Keratinocyte (primary cell): ENCODE results near the gene SLC16A2. TPM values are rescaled to one million over a fixed set of nuclear protein-coding genes. Genes with fewer than 3 reads are reported as not detected.

Experiments
- DNase-seq: peaks from one replicate; pipeline ENCODE4 v3.0.0-alpha.2; 2011; ENCODE audit warnings: low read depth, missing footprints, low spot score
- FAIRE-seq: peaks from 2 replicates; lab custom pipeline; 2011; peaks lifted over from hg19 to GRCh38; lab: Jason Lieb, UNC
- H2AFZ ChIP-seq: 2 replicates; pipeline ENCODE4 v1.6.0; 2012; ENCODE audit warnings: low read length, control low read depth, inconsistent platforms; ENCODE audit not compliant: control insufficient read depth
- H3K27ac ChIP-seq: 2 replicates; pipeline ENCODE4 v1.5.1; 2011; ENCODE audit warnings: low read length; ENCODE audit not compliant: control insufficient read depth, insufficient read depth
- H3K27me3 ChIP-seq: 3 replicates; pipeline ENCODE4 v1.6.0; 2011; ENCODE audit warnings: low read length; ENCODE audit not compliant: control insufficient read depth, insufficient read depth; ENCODE audit errors: extremely low read depth
- H3K36me3 ChIP-seq, 2 experiments: 2 replicates in 1 of 2; 3 replicates in 1 of 2; pipeline ENCODE4 v1.5.1; 2011; ENCODE audit warnings: low read length in 2 of 2, mild to moderate bottlenecking in 1 of 2; ENCODE audit not compliant: control insufficient read depth in 2 of 2, insufficient read depth in 2 of 2; ENCODE audit errors: extremely low read depth in 1 of 2
- H3K4me1 ChIP-seq: 3 replicates; pipeline ENCODE4 v1.5.1; 2011; ENCODE audit warnings: low read length; ENCODE audit not compliant: control insufficient read depth, insufficient read depth; ENCODE audit errors: extremely low read depth
- H3K4me2 ChIP-seq: 3 replicates; pipeline ENCODE4 v1.6.0; 2011; ENCODE audit warnings: low read depth, low read length; ENCODE audit not compliant: control insufficient read depth, insufficient read depth; ENCODE audit errors: extremely low read depth
- H3K4me3 ChIP-seq, 3 experiments: fragments of 200-600 bp in 1 of 3; sonication (generic) in 1 of 3; 2 replicates in 2 of 3; 3 replicates in 1 of 3; pipeline ENCODE4 v1.5.1; 2011 to 2016; ENCODE audit warnings: low read length in 3 of 3, mild to moderate bottlenecking in 3 of 3, control low read depth in 2 of 3, inconsistent platforms in 1 of 3, low read depth in 1 of 3, mixed read lengths in 1 of 3, mixed run types in 1 of 3, moderate library complexity in 1 of 3; ENCODE audit not compliant: control insufficient read depth in 2 of 3, insufficient read depth in 2 of 3; ENCODE audit errors: extremely low read depth in 1 of 3
- H3K79me2 ChIP-seq: 2 replicates; pipeline ENCODE4 v1.6.0; 2012; ENCODE audit warnings: low read length; ENCODE audit not compliant: control insufficient read depth, insufficient read depth
- H3K9ac ChIP-seq: 3 replicates; pipeline ENCODE4 v1.6.0; 2011; ENCODE audit warnings: low read length; ENCODE audit not compliant: control insufficient read depth, insufficient read depth; ENCODE audit errors: extremely low read depth
- H3K9me1 ChIP-seq: 3 replicates; pipeline ENCODE4 v1.6.0; 2011; ENCODE audit warnings: low read length; ENCODE audit not compliant: control insufficient read depth, insufficient read depth; ENCODE audit errors: extremely low read depth
- H3K9me3 ChIP-seq: 2 replicates; pipeline ENCODE4 v1.5.1; 2012; ENCODE audit warnings: low read depth, low read length; ENCODE audit not compliant: control insufficient read depth
- H4K20me1 ChIP-seq: 3 replicates; pipeline ENCODE4 v1.6.0; 2011; ENCODE audit warnings: low read length; ENCODE audit not compliant: control insufficient read depth, insufficient read depth; ENCODE audit errors: extremely low read depth
- EZH2 ChIP-seq: IDR thresholded peaks from one replicate; pipeline ENCODE4 v1.6.1; 2012; ENCODE audit warnings: inconsistent platforms, mild to moderate bottlenecking, low read length, moderate library complexity
- dilution Hi-C: fragments of 300-500 bp; cut with MboI; formaldehyde crosslinking; loops from one replicate; pipeline ENCODE4 v1.7.0; 2020; ENCODE audit warnings: low sequenced_read_pairs; ENCODE audit not compliant: extremely low pct_ligation_motif_present
- polyA plus RNA-seq, 5 experiments: library from polyadenylated mRNA; depleted of rRNA in 3 of 5; stranded (reverse) in 3 of 5; stranded (forward) in 1 of 5; unstranded in 1 of 5; fragments of >200 nt; gene quantifications; 1 replicate in 1 of 5; 2 replicates in 3 of 5; 3 replicates in 1 of 5; pipeline versions ENCODE4 v1.2.1 to v1.2.3, GENCODE V29; 2011 to 2012; ENCODE audit warnings: missing spikeins in 2 of 5, low read depth in 1 of 5, low replicate concordance in 1 of 5
- TF ChIP-seq, protein P1 (sequence below), 3 experiments: IDR thresholded peaks in 1 of 3; conservative IDR thresholded peaks in 1 of 3; optimal IDR thresholded peaks in 1 of 3; 2 replicates in 2 of 3; 3 replicates in 1 of 3; pipeline versions ENCODE3 to v1.5.1; 2011; ENCODE audit warnings: low read length in 3 of 3, mild to moderate bottlenecking in 3 of 3, moderate library complexity in 2 of 3, control low read depth in 1 of 3, inconsistent platforms in 1 of 3; ENCODE audit not compliant: insufficient read depth in 2 of 3; ENCODE audit errors: extremely low read depth in 1 of 3

SLC16A2 gene
- polyA plus RNA-seq, 1 donor (not counting 4 experiments of a cell fraction or from before 2014, with no cell fraction given): 38.4 TPM

DNA sequence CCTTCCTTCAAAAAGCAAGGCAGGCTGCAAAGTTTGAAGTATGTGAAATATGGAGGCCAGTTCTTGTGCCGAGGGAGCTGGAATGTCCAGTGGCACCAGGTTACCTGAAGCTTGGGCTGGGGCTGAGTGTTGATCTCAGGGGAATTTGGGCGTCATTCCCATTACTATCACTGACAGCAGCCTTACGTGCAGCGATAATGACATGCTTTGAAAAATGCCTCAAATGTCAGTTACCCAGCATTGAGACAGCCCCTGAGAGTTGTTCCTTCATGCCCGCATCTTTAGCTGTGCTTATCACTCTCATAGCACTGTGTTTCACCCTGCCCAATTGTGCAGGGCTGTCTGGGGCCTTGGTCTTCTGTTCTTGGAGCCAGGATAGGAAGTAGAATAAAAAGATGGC lies 27.4 kb downstream of the SLC16A2 start:
- no peaks in the 10 kb centered on the region for H3K36me3 ChIP-seq
- FAIRE-seq (no peak), DNase-seq (no peak)
- no peaks in the 10 kb centered on the region for H4K20me1 ChIP-seq
- H3K4me1 ChIP-seq: peaks cover 56% of the 10 kb centered on the region
- H3K9me1 ChIP-seq: no peaks in the 10 kb centered on the region
- no peak overlapping the region for H3K27ac ChIP-seq
- dilution Hi-C loops: no loop called here
- H3K27me3 ChIP-seq: peaks cover 3% of the 10 kb centered on the region
- no peak overlapping the region for H2AFZ ChIP-seq
- no peak overlapping the region for H3K4me3 ChIP-seq
- no peak overlapping the region for H3K4me2 ChIP-seq
- no peak for TF ChIP-seq EZH2
- TF ChIP-seq, protein P1, sequence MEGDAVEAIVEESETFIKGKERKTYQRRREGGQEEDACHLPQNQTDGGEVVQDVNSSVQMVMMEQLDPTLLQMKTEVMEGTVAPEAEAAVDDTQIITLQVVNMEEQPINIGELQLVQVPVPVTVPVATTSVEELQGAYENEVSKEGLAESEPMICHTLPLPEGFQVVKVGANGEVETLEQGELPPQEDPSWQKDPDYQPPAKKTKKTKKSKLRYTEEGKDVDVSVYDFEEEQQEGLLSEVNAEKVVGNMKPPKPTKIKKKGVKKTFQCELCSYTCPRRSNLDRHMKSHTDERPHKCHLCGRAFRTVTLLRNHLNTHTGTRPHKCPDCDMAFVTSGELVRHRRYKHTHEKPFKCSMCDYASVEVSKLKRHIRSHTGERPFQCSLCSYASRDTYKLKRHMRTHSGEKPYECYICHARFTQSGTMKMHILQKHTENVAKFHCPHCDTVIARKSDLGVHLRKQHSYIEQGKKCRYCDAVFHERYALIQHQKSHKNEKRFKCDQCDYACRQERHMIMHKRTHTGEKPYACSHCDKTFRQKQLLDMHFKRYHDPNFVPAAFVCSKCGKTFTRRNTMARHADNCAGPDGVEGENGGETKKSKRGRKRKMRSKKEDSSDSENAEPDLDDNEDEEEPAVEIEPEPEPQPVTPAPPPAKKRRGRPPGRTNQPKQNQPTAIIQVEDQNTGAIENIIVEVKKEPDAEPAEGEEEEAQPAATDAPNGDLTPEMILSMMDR (optimal IDR thresholded peaks at IDR 0.05 in 1 of 3, IDR thresholded peaks at IDR 0.05 in 1 of 3, conservative IDR thresholded peaks at IDR 0.05 in 1 of 3; ENCODE audit: extremely low read depth in 1 of 3, insufficient read depth in 2 of 3, low read length in 3 of 3): no peak
- H3K9ac ChIP-seq: no peak overlapping the region
- no peaks in the 10 kb centered on the region for H3K79me2 ChIP-seq
- no peaks in the 10 kb centered on the region for H3K9me3 ChIP-seq

DNA sequence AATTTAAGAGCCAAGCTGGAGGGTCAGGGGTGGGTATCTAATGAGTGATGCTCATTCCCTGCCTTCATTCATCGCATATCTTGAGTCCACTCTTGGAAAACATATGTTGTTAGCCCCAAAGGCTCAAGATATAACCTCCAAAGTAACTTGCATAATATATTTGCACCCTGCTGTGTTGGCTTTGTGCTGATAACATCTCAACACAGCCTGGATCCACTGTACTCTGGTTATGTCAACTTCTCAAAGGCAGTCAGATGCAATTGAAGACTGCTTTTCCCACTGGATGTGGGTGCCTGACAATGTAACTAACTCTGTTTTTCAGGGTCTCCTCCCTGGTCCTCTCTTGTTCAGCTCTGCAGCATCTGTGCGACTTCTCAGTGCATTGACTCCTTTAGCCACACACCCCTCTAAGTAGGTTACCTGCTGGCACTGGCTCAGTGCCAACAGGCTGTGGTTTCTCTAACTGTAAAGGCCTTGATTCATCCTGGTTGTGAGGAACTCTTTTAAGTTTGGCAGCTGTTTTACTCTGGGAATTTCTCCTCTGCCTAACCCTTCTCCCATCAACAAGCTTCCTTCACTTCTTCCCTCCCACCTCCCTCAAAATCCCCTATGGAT lies 28.1 kb downstream of the SLC16A2 start:
- peak overlapping the region; percentile 20 for H3K4me2 ChIP-seq
- no peaks in the 10 kb centered on the region for H4K20me1 ChIP-seq
- H3K79me2 ChIP-seq: no peaks in the 10 kb centered on the region
- H3K27ac ChIP-seq: peak overlapping the region; percentile 79
- H3K9ac ChIP-seq: no peak overlapping the region
- peaks cover 3% of the 10 kb centered on the region for H3K27me3 ChIP-seq
- no peak overlapping the region for H2AFZ ChIP-seq
- no peak for FAIRE-seq
- dilution Hi-C loops: no loop called here
- TF ChIP-seq, protein P1 (optimal IDR thresholded peaks at IDR 0.05 in 1 of 3, IDR thresholded peaks at IDR 0.05 in 1 of 3, conservative IDR thresholded peaks at IDR 0.05 in 1 of 3; ENCODE audit: extremely low read depth in 1 of 3, insufficient read depth in 2 of 3, low read length in 3 of 3): no peak
- no peak for TF ChIP-seq EZH2
- no peaks in the 10 kb centered on the region for H3K9me1 ChIP-seq
- H3K9me3 ChIP-seq: no peaks in the 10 kb centered on the region
- H3K4me1 ChIP-seq: peaks cover 56% of the 10 kb centered on the region
- peak; percentile 33 for DNase-seq
- H3K36me3 ChIP-seq: no peaks in the 10 kb centered on the region
- H3K4me3 ChIP-seq: no peak overlapping the region
